GM19351 (cell line): ENCODE measurements around the gene RNF224.

ENCODE experiments used
- ATAC-seq: cut with Tn5 transposase; IDR thresholded peaks from one replicate; pipeline ENCODE4 v1.9.1; 2021; ENCODE audit warnings: mild to moderate bottlenecking, moderate library complexity; ENCODE audit not compliant: unreplicated experiment

RNF224 gene

DNA sequence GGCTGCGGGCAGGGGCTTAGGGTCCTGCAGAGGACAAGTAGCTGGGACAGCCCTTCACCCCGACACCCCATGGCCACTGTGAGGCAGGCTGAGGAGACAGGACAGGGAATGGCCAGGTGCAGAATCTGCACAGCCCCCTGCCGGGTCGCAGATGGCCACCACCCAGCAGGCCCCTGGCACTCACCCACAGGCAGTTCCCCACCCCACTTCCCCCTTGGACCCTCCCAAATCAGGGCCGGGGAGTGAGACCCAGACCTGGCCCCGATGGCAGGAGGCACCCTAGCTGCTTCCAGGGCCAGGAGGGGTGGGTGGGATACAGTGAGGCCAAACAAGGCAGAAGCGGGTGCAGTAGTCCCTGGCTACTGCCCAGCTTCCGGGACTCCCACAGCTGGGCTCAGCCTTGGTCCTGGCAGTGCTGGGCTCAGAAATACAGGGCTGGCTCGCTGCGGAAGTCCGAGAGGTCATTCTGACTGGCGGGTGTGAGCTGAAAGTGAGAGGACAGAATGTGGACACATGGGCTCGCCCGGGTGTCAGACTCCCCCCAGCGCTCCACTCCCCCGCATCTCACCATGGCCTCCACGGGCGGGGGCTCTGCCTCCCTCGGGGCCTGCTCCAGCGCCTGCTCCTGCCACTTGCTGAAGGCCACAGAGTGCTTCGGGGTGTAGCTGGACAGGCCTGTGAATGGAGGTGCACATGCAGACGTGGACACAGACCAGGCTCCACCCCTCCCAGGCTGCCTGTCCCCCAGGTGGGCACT, 35.4 kb upstream of the RNF224 start:
- ATAC-seq: no peak

DNA sequence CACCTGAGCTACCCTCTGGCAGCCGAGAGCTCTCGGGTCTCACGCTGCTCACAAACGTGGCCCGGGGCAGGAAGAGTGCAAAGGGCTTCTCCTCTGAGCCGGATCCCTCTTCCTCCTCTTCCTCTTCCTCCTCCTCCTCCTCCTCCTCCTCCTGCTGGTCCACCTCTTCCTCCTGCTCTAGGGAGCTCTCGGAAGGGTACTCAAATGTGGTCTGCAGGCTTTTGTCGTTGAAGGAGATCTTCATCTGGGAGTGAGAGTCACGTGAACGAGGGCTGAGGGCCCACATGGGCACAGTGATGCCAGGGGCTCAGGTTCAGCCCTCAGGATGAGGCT, 34.9 kb upstream of the RNF224 start:
- ATAC-seq: no peak

DNA sequence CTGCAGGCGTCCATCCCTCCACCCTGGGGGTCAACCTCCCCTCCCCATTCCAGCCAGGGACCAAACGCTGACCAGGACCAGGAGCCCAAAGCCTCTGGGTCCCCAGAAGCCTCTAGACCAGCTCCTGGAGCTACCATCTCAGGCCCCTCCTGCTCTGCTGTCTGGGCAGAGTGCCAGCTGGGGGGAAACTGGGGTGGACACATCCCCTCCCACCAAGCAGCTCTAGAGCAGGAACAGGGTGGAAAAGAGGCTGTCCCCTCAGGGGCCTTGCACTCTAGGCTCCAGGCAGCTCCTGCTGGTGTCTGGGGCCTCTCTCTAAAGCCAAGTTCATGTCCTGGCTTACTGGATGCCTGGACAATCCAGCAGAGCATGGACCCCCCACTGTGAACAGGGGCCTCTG, 34.4 kb upstream of the RNF224 start:
- no peak for ATAC-seq

DNA sequence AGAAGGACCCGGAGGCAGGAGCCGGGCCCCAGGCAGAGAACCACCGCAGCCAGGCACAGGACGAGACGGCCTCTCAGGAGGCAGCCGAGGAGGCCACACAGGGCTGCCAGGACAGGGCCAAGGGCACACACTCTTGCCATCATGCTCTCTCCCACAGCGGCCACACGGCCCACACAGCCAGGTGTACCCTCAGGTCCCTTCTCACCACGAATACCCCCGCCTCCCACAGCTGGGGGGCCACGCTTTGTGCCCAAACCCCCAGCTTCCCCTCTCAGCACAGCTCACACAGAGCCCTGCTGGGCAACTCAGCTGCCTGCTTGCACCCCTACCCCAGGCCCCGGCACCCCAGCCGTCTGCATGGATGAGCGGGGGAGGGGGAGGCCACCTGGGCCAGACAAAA, 33.5 kb upstream of the RNF224 start:
- no peak for ATAC-seq

DNA sequence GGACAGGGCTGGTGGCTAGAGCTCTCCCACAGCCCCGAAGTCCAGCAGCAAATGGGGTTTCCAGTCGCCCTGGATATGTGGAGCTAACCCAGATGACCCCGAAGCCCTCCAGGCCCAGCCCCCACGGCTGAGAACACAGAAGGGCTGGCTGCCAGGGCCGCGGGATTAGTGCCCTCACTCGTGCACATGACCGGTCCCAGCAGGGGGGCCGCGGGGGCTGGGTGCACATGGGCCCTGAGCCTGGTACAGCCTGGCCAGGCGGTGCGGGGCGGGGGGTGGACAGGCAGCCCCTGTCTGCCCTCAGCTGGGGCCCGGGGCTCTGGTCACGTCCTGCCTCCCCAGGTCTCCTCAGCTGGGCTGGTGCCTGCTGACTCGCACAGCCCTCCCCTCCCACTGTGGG, 32.9 kb upstream of the RNF224 start:
- no peak for ATAC-seq

DNA sequence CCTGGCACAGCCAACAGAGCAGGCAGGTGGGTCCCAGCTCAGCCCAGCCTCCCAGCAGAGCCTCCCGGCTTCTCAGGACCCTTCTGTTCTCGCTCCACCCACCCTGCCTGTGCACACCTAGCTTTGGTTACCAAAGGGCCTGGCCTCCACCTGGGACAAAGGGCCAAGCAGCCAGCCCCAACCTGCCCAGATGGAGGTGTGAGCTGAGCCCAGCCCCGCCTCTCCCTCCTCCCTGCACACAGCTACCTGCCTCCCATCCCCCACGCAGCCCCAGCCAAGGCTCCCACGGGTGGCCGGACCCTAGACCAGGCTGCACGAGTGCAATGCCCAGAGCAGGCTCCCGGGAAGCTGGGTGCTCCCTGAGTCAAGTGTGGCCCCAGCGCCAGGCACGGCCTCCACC, 32.4 kb upstream of the RNF224 start:
- no peak for ATAC-seq

DNA sequence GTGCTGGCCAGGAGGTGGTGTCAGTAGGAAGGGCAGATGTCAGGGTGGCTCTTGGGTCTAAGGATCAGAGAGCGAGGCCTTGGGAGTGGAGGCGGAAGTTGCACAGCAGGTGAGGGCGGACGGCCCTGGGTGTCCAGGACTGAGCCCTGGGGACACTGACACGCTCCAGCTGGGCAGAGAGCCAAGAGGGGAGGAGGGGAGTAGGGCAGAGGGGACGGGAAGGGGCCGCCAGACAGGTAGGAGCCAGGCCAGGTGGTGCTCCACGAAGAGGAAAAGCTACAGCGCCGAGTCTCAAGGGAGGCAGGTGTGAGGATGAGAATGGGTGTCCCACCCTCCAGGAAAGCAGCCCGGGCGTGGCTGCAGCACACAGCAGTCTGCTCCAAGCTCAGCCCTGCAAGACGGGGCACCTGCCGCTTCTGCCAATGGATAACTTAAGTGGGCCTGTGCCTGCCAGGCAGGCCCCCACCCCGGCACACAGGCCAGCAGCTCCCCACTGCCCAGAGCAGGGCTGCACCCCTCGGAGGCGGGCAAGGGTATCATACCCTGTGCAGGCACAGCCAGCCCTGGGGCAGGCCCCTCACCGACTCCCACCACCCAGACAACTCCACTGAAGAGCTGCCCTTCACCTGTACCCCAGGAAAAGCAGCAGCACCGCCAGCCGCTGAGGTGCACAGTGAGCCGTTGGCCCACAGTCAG, 31.6 kb upstream of the RNF224 start:
- ATAC-seq: no peak

DNA sequence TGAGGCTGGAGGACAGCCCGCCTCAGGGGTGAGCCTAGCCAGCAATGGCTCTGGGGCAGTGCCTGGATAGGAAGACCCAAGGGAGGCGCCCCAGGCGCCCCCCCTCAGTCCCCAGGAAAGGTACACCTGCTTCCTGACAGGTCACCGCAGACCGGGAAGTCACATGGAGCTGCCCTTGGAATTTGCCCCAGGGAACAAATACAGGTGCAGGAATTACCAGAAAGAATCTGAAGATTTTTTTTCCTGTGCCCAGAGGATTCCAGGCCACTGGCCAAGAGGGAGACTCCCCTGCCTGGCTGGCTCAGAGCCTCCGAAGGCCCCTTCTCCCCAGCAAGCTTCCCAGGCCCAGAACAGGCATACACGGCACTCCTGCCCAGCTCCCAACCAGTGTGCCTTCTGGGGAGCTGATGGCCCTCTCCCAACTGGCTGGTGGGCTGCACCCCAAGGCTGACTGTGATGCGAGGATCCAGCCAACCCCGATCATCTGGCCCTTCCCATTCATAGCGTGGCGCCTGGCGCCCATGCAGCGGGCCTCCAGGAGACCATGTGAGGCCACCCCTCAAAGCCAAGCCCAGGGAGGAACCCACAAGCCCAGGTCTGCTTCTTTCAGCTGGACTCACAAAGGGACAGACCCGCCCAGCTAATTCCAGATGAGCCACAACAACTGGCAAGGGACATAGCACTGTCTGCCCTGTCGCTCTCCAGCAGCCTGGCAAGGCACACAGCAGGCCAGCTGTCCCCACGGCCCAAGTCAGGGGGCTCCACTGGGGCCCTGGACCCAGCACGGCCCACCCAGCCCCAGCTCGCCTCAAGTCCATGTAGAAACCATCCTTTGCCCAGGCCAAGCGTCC, 29.0 kb upstream of the RNF224 start:
- ATAC-seq: no peak

DNA sequence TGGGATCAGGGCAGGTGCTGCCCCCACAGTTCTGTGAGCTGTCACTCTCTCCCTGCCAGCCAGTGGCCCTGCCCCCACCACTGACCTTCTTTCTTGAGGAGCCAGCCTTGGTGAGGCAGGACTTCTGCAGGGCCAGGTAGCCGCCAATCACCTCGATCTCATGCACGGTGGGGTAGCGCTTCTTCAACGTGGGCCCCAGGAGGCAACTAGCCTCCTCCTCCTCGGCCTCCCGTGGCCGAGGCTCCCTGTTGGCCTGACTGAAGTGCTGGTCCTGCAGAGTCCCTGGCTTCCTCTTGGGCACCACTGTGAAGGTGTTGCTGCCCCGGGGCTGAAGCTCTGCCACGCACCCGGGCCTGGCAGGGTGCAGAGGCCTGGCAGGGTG, 28.4 kb upstream of the RNF224 start:
- no peak for ATAC-seq

DNA sequence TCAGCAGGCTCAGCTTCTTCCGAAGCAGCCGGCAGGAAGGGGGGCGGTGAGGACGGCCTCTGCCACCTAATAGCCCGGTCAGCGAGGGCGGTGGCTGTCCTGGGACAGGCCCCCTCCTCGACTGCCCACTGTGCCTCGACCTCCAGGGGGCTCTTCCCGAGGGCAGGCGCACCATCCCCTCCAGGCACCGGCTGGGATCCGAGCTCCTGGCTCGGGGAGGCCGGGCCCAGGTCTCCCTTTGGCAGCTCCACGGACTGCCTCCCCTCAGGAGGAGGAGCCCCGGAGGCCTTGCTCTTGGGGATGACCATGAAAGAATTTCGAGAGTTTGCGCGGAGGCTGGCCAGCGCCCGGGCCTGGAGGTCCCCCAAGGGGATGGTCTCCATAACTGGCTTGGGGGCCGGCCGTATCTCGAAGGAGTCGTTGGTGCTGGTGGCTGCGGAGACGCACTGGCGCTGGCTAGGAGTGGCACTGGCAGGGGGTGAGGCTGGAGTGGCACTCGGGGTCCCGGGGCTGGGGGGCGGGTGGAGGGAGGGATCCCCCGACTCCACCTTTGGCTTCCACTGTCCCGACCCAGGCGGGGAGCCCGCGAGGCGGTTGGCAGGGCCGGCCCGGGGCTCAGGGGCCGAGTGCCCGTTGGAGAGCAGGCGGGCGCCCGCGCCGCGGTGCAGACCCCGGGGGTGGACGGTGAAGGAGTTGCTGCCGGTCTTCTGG, 27.7 kb upstream of the RNF224 start:
- ATAC-seq: no peak

DNA sequence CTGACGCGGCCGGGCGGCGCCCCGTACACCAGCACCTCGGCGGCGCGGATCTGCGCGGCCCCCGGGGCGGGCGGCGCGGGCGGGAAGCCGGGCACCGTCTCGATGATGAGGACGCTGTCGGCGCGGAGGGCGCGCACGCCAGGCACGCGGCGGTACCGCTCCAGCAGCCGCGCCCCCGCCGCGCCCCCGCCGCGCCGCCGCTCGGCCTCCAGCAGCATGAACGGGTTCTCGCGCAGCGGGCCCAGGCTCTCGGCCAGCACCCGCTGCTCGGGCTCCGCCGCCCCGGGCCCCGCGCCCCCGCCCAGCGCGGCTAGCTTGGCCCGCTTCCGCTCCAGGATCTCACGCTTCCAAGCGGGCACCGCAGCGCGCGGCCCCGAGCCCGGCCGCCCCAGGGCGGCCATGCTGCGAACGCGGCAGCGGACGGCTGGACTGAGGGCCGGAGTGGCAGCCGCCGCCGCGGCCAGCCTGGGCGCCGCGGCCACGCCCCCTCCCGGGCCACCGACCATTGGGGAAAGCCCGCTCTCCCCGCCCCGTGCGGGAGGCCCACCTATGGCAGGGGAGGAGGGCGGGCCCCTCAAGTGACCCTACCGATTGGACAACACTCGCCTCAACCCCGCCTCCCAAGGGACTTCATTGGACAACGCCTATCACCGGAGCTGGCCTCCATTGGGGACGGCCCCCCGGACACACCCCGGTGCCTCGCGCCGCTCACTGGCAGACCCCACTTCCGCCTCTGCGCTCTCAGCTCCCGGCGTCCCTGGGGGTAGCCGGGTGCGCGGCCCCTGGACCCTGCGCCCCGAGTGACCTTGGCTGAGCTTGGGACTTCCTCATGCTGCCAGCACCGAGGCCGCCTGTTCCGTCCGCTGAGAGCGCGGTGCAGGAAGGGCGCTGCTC, 26.7 kb upstream of the RNF224 start, which contains the start of gene TPRN:
Gene TPRN, minus strand, starts transcription at position 431 of the 894 bp plus-strand sequence. Its CDS starts 30 bp downstream, at position 401.
- peak; percentile 82 for ATAC-seq

DNA sequence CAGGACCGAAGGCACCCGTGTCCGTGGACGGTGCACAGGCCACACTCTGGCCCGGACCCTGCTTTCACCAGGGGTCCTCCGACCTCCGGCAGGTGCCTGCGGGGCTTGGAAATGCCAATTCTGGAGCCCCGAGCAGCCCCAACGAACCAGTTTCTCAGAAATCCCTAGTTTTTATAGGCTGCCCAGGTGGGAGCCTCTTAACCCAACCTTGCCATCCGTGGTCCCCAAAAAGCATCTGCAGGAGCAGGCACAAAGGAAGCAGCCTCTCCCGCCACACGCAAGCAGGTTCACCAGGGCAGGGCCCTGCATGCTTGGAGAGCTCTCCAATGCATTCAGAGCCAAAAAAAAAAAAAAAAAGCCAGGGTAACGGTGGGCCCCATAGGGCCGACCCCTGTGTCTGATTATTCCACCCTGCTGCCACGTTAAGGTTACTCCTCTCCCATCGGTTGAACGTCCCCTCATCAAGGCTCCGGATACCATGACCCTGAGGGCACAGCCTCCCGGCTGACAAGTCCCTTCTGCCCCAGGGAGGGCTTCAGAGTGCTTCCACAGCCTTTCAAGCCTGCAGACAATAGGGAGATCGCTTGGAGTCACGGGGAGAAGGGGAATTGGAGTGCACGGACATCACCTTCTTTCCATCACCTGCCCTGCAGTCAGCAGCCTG, 26.0 kb upstream of the RNF224 start:
- ATAC-seq: no peak

DNA sequence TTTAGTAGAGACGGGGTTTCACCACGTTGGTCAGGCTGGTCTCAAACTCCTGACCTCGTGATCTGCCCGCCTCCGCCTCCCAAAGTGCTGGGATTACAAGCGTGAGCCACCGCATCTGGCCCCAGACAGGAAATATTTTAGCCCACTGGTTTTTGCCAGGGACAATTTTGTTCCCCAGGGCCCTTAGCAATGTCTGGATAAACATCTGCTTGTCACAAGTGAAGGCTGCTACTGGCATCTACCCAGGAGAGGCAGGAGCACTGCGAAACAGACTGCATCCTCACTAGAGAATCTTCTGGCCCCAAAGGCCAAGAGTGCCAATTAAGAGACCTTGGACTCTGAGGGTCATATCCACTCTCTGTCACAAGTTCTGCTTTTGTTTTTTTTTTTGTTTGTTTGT, 24.3 kb upstream of the RNF224 start:
- ATAC-seq: no peak

DNA sequence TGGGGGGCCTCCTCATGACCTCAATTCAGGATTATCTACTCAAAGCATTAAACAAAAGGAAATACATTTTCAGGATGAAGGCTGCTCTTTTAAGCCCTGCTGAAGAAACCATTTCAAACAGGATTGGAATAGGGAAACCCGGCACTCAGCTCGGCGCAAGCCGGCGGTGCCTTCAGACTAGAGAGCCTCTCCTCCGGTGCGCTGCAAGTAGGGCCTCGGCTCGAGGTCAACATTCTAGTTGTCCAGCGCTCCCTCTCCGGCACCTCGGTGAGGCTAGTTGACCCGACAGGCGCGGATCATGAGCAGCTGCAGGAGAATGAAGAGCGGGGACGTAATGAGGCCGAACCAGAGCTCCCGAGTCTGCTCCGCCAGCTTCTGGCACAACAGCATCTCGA, 22.6 kb upstream of the RNF224 start:
- ATAC-seq: no peak

DNA sequence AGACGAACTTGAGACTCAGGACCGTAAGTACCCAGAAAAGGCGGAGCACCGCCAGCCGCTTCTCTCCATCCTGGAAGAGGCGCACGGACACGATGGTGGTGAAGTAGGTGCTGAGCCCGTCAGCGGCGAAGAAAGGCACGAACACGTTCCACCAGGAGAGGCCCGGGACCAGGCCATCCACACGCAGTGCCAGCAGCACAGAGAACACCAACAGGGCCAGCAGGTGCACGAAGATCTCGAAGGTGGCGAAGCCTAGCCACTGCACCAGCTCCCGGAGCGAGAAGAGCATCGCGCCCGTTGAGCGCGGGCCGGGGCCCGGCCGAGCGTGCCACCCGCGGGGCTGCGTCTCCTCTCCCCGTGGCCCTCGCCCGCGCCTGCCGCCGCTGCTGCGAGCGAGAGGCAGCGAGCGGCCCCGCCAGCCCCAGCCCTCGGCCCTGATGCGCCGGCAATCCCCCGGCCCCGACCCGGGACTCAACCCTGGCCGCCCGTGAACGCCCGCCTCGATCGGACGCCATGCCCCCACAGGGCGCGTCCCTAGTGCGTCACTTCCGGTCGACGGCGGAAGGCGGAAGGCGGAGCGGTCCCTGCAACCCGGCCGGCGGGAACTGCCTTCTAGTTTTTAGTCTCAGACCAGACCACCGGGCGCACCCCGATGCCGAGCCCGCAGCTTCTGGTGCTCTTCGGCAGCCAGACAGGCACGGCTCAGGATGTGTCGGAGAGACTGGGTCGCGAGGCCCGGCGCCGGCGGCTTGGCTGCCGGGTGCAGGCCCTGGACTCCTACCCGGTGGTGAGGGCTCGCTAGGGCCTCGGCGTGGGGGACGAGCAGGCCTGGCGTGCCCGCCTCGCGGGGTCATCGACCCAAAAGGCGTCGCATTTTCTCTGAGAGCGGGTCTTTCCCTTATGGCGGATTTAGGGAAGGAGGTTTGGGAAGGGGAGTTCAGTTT, 21.9 kb upstream of the RNF224 start, which contains the start of the genes NDOR1 and TMEM203:
Gene NDOR1, plus strand, starts transcription at position 575 of the 944 bp plus-strand sequence. Its CDS starts 78 bp downstream, at position 653.
Gene TMEM203, minus strand, starts transcription at position 523 of the 944 bp plus-strand sequence. Its CDS starts 234 bp downstream, at position 289.
- peak; percentile 55 for ATAC-seq

DNA sequence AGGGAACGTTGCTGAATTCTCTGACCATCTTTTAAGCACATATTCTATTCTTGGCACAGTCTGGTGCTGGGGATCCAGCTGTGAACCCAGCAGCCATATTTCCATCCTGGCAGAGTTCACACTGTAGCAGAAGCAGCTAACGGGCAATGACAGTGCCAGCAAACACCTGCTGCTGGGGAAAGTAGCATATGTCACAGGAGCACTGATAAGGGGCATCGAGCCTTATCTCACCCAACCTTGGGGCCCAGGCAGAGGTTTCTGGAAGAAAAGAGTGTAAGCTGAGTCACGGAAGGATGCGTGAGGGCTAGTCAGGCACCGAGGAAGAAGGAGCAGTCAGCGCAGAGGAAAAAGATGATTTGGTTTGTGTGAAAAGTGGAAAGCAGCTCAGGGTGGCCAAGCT, 20.7 kb upstream of the RNF224 start:
- no peak for ATAC-seq

DNA sequence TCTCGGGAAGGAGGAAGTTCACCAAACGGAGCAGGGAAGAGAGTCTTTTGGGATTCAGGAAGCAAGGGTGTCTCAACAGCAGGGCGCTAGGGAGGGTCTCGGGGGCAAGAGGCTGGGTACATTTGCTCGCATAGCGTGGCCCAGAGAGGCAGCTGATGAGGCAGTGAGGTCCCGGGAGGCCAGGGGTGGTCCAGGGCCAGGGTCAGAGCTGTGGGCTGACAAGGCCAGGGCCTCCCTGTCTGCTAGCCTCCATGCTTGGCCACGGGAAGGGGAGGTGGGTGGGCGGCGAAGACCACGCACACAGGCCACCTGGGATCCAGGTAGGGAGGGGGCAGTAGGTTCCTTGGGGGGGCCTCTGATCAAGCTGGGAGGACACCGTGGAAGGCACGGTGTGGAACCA, 15.8 kb upstream of the RNF224 start:
- no peak for ATAC-seq

DNA sequence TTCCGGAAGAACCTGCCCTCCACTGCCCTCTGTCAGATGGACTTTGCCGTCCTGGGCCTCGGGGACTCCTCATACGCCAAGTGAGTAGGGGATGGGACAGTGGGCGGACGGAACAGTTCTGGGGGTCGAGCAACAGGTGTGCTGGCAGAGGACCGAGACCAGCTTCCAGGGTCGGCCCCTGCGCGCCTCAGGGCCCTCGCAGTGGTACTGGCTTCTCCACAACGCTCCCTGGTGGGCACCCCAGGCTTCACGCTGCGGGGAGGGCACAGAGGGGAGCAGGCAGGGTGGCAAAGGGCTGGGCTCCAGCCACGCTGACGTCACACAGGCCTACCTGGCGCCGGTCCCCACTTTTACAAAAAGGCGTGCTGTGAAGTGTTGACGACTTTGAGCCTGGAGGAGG, 14.8 kb upstream of the RNF224 start:
- ATAC-seq: no peak
